OCI-LY1 (cell line): Measurements from ENCODE around the gene BCL11A.

Source experiments
- EZH2 ChIP-seq: fragments of 200-600 bp; sonication (generic), shearing (Covaris generic); IDR thresholded peaks from 2 replicates; pipeline ENCODE4 v1.8.0; 2017; ENCODE audit warnings: borderline replicate concordance, mixed run types, mild to moderate bottlenecking, antibody characterized with exemption, low read length, moderate library complexity, mixed read lengths
- TF ChIP-seq, protein P1 (sequence below): fragments of 200-600 bp; sonication (generic), shearing (Covaris generic); IDR thresholded peaks from 2 replicates; pipeline ENCODE4 v1.5.1; 2017; ENCODE audit warnings: mild to moderate bottlenecking, antibody characterized with exemption, low read length, moderate library complexity, mixed read lengths

DNA sequence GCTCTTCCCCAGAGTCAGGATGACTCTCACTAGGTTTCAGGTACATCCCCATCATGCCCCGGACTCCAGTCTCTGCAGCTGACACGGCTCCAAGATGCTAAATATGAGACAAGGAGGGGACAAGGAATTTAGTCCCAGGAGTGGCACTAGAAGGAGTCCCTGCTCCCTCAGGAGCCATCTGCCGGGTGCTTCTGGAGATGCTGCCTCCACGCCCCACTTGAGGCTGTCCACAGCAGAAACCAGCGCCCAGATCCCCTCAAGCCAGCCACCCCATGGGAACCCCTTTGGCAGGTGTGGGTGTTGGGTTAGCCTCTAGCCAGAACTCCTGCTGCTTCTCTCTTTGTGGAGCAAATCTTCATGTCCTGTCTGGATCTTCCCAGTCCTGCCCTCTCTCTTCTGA lies 40.3 kb downstream of the BCL11A start:
- TF ChIP-seq, protein P1, sequence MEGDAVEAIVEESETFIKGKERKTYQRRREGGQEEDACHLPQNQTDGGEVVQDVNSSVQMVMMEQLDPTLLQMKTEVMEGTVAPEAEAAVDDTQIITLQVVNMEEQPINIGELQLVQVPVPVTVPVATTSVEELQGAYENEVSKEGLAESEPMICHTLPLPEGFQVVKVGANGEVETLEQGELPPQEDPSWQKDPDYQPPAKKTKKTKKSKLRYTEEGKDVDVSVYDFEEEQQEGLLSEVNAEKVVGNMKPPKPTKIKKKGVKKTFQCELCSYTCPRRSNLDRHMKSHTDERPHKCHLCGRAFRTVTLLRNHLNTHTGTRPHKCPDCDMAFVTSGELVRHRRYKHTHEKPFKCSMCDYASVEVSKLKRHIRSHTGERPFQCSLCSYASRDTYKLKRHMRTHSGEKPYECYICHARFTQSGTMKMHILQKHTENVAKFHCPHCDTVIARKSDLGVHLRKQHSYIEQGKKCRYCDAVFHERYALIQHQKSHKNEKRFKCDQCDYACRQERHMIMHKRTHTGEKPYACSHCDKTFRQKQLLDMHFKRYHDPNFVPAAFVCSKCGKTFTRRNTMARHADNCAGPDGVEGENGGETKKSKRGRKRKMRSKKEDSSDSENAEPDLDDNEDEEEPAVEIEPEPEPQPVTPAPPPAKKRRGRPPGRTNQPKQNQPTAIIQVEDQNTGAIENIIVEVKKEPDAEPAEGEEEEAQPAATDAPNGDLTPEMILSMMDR, result no peak
- no peak for TF ChIP-seq EZH2
